Measurements from ENCODE around the gene MBD3L3.

Gene MBD3L3

GRCh38 chr19:7018828-7019227 is 39.6 kb downstream of the MBD3L3 start:
- no peak for DNase-seq
- TF ChIP-seq POLR2A (IDR thresholded peaks at IDR 0.05; ENCODE audit: low read length) (no peak), GATA1 (IDR thresholded peaks at IDR 0.05; ENCODE audit: low read depth, low read length) (no peak)

GRCh38 chr19:7013678-7014077 is 44.8 kb downstream of the MBD3L3 start:
- TF ChIP-seq GATA1 (IDR thresholded peaks at IDR 0.05; ENCODE audit: low read depth, low read length) (no peak), POLR2A (IDR thresholded peaks at IDR 0.05; ENCODE audit: low read length) (no peak)
- no peak for DNase-seq

- TF ChIP-seq GATA1 (IDR thresholded peaks at IDR 0.05; ENCODE audit: low read depth, low read length): no peak
- TF ChIP-seq POLR2A (IDR thresholded peaks at IDR 0.05; ENCODE audit: low read length): no peak
- DNase-seq: no peak
These were observed 47.5 kb downstream of the MBD3L3 start for GRCh38 chr19:7010722-7011593.

GRCh38 chr19:7007859-7008258 is 50.6 kb downstream of the MBD3L3 start:
- no peak for TF ChIP-seq POLR2A (IDR thresholded peaks at IDR 0.05; ENCODE audit: low read length)
- TF ChIP-seq GATA1 (IDR thresholded peaks at IDR 0.05; ENCODE audit: low read depth, low read length): no peak
- DNase-seq: no peak

Measured in erythroblast (primary cell).